Activated T-helper 17 cell treated with anti-CD3 and anti-CD28 coated beads, Interleukin-2, amount 50 U/mL, for 72 hours (primary cell): Measurements from ENCODE around the gene KDM7A. TPM values are rescaled to one million over a fixed set of nuclear protein-coding genes. Genes with fewer than 3 reads are reported as not detected.
A peak's percentile ranks its signal among the peaks of the same experiment; 100 is the strongest.

Source experiments
- ATAC-seq: fragments of 150-1000 bp; cut with Tn5 transposase; replicated peaks from 2 replicates; pipeline ENCODE4 v1.10.0; 2021; ENCODE audit warnings: mild to moderate bottlenecking, moderate library complexity
- H3K27ac Mint-ChIP-seq: one replicate; pipeline ENCODE4 v1.8.0; 2022; ENCODE audit warnings: mixed read lengths
- H3K27me3 Mint-ChIP-seq: one replicate; pipeline ENCODE4 v1.8.0; 2022; ENCODE audit warnings: mixed read lengths
- H3K36me3 Mint-ChIP-seq: one replicate; pipeline ENCODE4 v1.8.0; 2022; ENCODE audit warnings: low read depth, mild to moderate bottlenecking, mixed read lengths
- H3K4me1 Mint-ChIP-seq: one replicate; pipeline ENCODE4 v1.8.0; 2022; ENCODE audit warnings: mixed read lengths
- H3K4me3 Mint-ChIP-seq: one replicate; pipeline ENCODE4 v1.8.0; 2022; ENCODE audit warnings: mild to moderate bottlenecking, mixed read lengths
- H3K9me3 Mint-ChIP-seq: one replicate; pipeline ENCODE4 v1.8.0; 2022; ENCODE audit warnings: mixed read lengths
- total RNA-seq, 2 donors: library from RNA; stranded (reverse); gene quantifications; one replicate each; pipeline ENCODE4 v1.2.3, GENCODE V29; 2022

Gene KDM7A, protein sequence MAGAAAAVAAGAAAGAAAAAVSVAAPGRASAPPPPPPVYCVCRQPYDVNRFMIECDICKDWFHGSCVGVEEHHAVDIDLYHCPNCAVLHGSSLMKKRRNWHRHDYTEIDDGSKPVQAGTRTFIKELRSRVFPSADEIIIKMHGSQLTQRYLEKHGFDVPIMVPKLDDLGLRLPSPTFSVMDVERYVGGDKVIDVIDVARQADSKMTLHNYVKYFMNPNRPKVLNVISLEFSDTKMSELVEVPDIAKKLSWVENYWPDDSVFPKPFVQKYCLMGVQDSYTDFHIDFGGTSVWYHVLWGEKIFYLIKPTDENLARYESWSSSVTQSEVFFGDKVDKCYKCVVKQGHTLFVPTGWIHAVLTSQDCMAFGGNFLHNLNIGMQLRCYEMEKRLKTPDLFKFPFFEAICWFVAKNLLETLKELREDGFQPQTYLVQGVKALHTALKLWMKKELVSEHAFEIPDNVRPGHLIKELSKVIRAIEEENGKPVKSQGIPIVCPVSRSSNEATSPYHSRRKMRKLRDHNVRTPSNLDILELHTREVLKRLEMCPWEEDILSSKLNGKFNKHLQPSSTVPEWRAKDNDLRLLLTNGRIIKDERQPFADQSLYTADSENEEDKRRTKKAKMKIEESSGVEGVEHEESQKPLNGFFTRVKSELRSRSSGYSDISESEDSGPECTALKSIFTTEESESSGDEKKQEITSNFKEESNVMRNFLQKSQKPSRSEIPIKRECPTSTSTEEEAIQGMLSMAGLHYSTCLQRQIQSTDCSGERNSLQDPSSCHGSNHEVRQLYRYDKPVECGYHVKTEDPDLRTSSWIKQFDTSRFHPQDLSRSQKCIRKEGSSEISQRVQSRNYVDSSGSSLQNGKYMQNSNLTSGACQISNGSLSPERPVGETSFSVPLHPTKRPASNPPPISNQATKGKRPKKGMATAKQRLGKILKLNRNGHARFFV
- total RNA-seq: 10 to 100 TPM; 31.1 to 48.7 TPM

DNA sequence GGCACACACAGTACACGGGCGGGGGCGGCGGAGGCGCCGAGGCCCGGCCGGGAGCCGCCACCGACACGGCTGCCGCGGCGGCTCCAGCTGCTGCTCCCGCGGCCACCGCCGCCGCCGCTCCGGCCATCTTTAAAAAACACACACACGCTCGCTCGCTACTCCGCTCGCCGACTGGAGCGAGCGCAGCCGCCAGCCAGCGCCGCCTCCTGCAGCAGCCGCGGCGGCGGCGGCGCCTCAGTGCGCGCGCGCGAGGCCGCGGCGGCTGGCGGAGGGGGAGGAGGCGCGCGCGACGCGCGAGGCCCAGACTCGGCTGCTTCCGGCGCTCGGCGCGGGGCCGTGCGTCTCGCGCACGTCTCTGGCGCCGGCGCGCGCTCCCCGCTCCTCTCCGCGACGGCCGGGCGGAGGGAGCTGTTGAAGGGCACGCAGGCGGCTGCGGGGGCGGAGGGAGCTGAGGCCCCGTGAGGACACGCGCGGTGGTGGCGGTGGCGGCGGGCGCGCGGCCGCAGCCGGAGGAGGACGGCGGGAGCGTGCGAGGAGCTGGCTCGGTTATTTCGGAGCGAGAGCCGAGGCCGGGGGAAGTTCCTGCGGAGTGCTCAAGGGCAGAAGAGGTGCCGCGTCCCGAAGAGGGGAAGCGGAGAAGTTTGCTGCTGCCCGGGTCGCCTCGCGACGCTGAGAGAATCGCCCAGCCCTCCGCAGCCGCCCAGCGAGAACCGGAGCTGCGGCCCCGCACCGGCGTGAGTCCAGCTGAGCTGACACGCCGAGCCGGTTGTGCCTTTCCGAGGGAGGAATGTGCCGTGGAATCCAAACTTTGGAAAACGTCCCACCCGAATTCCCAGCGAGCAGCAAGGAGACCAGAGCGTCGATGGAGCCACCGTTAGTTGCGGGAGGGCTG lies at the start of gene KDM7A:
KDM7A (minus strand) TSS at position 173 of the 892 bp plus-strand sequence; CDS start at position 127, 46 bp downstream.
- Mint-ChIP-seq H3K36me3 (peaks cover 36% of the 10 kb centered on the region), H3K4me1 (peaks cover 18% of the 10 kb centered on the region), H3K4me3 (peak within 1 kb of the TSS; percentile 99), H3K9me3 (no peaks in the 10 kb centered on the region), H3K27me3 (peaks cover under 1% of the 10 kb centered on the region), H3K27ac (peak within 1 kb of the TSS; percentile 91)
- ATAC-seq: peak; percentile 82

DNA sequence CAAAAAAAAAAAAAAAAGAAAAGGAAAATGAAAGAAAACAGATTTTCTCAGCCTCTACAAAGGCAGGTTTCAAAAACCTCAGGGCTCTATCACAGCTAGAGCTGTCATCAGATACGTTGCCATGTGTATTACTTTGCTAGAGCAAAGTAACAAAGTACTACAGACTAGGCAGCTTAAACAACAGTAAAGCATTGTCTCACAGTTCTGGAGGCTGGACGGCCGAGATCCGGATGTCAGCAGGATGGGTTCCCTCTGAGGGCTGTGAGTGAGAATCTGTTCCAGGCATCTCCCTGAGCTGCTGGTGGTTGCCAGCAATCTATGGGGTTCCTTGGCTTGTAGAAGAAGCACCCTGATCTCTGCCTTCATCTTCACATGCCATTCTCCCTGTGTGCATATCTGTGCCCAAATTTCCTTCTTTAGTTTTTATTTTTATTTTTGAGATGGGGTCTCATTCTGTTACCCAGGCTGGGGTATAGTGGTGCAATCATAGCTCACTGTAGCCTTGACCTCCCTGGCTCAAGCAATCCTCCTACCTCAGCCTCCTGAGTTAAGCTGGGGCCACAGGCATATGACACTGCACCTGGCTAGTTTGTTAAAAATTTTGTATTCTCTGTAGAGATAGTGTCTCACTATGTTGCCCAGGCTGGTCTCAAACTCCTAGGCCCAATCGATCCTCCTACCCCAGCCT lies 48.9 kb upstream of the KDM7A start:
- ATAC-seq: no peak
- Mint-ChIP-seq H3K27ac (peak overlapping the region; percentile 76), H3K36me3 (peaks cover 13% of the 10 kb centered on the region), H3K27me3 (no peaks in the 10 kb centered on the region), H3K9me3 (no peaks in the 10 kb centered on the region), H3K4me1 (peaks cover 24% of the 10 kb centered on the region), H3K4me3 (peak overlapping the region; percentile 55)

DNA sequence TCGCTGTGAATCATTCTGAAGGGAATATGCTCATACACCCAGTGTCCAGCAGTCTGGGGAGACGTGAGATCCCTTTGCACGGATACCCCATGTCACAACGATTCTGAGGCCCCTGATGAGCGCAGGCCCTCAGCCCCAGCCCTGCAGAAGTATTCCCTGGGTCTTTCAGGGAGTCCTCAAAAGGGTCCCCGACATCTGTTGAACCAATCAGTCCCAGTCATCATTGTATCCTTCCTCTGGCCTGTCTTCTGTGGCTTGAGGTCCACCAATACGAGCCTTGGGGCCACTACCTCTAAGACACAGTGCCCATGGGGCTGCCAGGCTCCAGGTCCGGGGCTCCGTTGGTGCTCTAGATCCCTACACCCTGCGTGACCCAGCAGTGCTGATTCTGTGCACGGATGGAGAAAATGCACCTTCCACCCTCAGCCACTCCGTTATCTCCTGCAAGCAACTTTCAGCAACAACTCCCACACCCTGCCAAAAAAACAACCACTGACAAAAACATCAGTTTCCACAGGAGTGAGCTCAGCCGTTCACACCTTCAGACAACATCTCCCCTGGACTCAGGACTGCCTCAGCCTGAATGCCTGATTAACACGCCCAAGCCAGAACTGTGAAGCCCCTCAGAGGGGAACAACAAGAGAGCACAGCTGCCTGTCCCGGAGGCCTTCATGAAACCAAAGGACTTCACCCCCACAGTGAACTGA lies 46.9 kb upstream of the KDM7A start:
- Mint-ChIP-seq H3K27ac (peak overlapping the region; percentile 83), H3K9me3 (no peaks in the 10 kb centered on the region), H3K36me3 (no peaks in the 10 kb centered on the region), H3K4me1 (peaks cover 18% of the 10 kb centered on the region), H3K4me3 (peak overlapping the region; percentile 64), H3K27me3 (no peaks in the 10 kb centered on the region)
- ATAC-seq: peak; percentile 81

DNA sequence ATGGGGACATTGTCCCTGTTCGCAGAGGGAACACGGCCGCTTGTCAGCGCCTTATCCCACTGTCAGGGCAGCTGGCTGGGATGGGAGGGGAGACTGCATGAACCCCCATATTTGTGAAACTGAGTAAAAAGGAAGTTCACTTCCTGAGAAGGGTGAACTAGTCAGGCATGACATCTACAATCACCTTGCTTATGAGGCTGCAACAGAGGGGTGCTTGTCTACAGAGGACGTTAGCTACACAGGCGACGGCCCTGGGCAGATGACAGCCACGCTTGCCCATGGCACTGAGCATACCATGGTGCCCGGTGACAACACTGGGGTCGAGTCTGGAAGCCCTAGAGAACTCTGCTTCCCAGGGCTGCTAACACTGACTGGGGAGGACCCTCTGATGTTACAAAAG lies 46.0 kb upstream of the KDM7A start:
- Mint-ChIP-seq H3K4me1 (peaks cover 18% of the 10 kb centered on the region), H3K27me3 (no peaks in the 10 kb centered on the region), H3K36me3 (no peaks in the 10 kb centered on the region), H3K9me3 (no peaks in the 10 kb centered on the region), H3K4me3 (no peak overlapping the region), H3K27ac (peak overlapping the region; percentile 10)
- no peak for ATAC-seq

DNA sequence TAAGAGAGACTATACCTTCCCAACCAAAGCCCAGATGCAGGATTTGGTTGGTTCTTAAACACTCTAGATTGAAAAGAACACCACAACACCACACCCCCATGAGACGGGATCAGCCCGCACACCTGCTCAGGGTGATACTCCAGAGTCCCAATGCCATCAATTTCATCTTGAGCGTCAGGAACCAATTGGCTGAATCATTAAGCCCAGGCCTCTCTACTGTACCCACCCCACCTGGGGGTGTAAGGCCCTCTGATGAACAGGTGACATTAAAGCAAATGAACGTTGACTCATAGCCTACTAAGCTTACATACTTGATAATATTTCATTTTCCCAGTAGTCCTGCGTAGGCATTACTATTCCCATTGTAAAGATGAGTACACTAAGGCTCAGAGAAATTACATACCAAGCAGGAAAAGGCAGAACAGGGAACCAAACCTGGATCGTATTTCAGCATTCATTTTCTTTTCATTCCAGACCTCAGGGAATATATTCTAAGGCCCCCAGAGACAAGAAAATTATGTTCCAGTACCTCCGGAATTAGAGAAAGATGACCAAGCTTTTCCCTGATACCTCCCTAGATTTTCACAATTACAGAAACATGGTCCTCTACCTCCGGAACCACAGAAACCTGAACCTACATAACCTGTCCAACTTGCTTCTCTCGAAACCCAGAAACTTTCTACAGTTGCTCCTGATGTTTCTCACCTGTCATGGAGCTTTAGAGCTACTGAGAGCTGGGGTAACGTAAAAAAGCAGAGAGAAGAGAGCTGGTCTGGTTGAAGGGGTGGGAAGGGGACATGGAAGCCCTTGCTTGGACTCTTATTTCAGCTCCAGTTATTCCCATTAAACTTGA lies 43.1 kb upstream of the KDM7A start:
- Mint-ChIP-seq H3K27me3 (no peaks in the 10 kb centered on the region), H3K27ac (no peak overlapping the region), H3K36me3 (no peaks in the 10 kb centered on the region), H3K9me3 (peaks cover 5% of the 10 kb centered on the region), H3K4me3 (no peak overlapping the region), H3K4me1 (peaks cover 20% of the 10 kb centered on the region)
- no peak for ATAC-seq

DNA sequence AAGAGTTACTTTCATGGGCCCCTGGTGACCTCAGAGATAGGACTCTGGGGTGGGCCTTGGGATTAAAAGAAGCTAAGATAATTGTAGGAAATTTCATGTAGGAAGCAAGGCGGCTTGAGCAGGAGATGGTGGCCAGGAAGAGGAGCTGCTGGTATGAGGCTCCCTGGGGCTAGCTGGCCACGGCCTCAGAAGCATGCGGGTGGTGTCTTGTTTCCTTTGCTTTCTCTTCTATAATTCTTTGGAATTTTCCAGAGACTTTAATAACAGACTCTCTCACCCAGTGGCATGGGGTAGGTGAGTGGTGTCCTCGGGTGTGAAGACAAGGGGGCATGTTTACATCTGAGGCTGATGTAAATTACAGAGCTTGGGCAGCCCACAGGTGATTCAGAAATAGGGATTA lies 41.9 kb upstream of the KDM7A start:
- peaks cover 10% of the 10 kb centered on the region for H3K9me3 Mint-ChIP-seq
- ATAC-seq: no peak
- no peak overlapping the region for H3K27ac Mint-ChIP-seq
- no peaks in the 10 kb centered on the region for H3K27me3 Mint-ChIP-seq
- peaks cover 23% of the 10 kb centered on the region for H3K4me1 Mint-ChIP-seq
- H3K4me3 Mint-ChIP-seq: no peak overlapping the region
- H3K36me3 Mint-ChIP-seq: peaks cover 6% of the 10 kb centered on the region

DNA sequence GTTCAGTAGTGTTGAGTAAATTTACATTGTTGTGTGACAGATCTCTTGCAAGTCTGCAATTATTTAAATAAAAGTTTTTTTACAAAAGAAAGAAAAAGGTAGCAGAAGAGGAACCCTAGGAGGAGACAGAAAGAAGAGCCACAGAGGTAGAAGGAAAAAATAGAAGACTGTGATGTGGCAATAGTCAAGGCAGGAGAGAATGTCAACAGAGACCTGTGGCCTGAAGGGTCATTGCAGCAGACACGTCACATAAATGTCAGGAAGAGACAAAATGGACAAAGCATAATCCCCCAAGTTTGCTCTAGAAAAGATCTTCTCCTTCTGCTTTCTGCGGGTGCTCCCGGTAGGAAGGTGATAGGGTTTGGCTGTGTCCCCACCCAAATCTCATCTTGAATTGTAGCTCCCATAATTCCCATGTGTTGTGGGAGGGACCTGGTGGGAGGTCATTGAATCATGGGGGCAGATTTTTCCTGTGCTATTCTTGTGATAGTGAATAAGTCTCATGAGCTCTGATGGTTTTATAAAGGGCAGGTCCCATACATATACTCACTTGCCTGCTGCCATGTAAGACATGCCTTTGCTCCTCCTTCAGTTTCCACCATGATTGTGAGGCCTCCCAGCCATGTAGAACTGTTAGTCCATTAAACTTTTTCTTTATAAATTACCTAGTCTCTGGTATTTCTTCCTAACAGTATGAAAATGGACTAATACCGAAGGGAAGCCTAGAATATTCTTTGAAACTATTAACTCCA lies 41.1 kb upstream of the KDM7A start:
- Mint-ChIP-seq H3K4me1 (peaks cover 21% of the 10 kb centered on the region), H3K27ac (no peak overlapping the region), H3K4me3 (no peak overlapping the region), H3K27me3 (no peaks in the 10 kb centered on the region), H3K9me3 (peaks cover 10% of the 10 kb centered on the region), H3K36me3 (peaks cover 6% of the 10 kb centered on the region)
- ATAC-seq: no peak

DNA sequence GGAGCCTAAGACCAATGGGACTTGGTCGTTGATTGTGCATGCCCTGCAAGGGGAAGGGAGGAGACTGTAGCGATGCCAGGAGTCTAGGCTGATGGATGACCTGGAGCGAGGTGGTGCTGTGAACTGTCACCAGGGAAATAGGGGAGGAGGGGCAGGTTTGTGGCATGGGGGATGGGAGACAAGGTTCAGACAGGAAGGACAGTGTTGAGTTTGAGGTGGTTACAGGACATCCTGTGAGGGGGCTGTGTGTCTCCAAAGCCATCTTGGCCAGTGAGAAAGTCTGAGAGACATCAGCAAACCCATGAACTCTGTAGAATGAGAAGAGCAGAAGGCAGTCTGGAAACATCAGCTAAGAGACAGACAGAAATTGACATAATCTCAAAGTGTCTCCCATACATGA lies 38.5 kb upstream of the KDM7A start:
- Mint-ChIP-seq H3K4me1 (peaks cover 38% of the 10 kb centered on the region), H3K27me3 (no peaks in the 10 kb centered on the region), H3K9me3 (peaks cover 10% of the 10 kb centered on the region), H3K36me3 (peaks cover 6% of the 10 kb centered on the region), H3K27ac (peak overlapping the region; percentile 88), H3K4me3 (peak overlapping the region; percentile 54)
- ATAC-seq: no peak

DNA sequence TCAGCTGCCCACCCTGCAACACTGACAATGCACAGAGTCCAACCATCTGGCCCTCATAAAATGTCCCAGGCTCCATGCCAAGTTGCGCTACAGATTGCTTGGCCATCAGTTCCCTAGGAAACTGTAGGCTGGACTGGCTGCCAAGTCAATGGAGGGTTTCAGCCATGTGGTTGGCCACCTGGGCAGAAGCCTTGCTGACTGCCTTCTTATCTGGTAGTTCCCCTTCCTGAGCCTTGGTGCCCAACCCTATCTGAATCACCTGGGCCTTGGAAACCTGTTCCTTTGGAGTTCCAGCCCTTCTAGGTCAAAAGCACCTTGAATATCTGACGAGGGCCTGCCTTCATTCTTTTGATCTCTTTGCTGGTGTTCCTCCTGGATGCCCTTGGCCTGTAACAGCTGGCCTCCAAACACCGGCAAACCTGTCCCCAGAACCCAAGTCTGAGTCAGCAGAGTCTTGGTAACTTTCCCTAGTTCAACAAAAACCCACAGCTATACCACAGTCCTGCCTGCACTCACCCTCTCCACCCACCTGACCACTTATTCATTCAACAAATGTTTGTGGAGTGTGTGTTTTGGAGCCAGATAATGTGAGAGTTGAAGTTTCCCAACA lies 37.4 kb upstream of the KDM7A start:
- Mint-ChIP-seq H3K36me3 (peaks cover 6% of the 10 kb centered on the region), H3K27me3 (no peaks in the 10 kb centered on the region), H3K4me3 (peak overlapping the region; percentile 54), H3K9me3 (peaks cover 10% of the 10 kb centered on the region), H3K27ac (peak overlapping the region; percentile 88), H3K4me1 (peaks cover 46% of the 10 kb centered on the region)
- ATAC-seq: peak; percentile 52

DNA sequence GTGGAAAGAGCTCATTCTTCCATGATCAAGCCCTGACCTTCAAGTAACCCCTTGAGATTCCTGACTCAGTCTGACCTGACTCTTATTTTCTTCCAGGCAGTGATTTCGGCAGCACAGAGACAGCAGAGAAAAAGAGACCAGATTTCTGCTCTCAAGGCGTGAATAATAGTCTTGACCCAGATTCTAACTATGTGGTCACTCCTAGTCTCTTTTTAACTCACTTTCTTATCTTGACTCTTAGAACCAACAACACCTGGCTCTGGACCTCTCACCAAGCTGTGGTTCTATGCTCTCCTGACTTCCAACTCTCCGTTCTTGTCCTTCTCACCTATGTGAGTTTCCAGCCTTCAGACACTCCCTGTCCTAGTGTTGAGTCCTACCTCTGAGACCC lies 36.9 kb upstream of the KDM7A start:
- peaks cover 6% of the 10 kb centered on the region for H3K36me3 Mint-ChIP-seq
- H3K27ac Mint-ChIP-seq: peak overlapping the region; percentile 88
- ATAC-seq: peak; percentile 44
- peaks cover 10% of the 10 kb centered on the region for H3K9me3 Mint-ChIP-seq
- no peaks in the 10 kb centered on the region for H3K27me3 Mint-ChIP-seq
- H3K4me1 Mint-ChIP-seq: peaks cover 46% of the 10 kb centered on the region
- H3K4me3 Mint-ChIP-seq: peak overlapping the region; percentile 54

DNA sequence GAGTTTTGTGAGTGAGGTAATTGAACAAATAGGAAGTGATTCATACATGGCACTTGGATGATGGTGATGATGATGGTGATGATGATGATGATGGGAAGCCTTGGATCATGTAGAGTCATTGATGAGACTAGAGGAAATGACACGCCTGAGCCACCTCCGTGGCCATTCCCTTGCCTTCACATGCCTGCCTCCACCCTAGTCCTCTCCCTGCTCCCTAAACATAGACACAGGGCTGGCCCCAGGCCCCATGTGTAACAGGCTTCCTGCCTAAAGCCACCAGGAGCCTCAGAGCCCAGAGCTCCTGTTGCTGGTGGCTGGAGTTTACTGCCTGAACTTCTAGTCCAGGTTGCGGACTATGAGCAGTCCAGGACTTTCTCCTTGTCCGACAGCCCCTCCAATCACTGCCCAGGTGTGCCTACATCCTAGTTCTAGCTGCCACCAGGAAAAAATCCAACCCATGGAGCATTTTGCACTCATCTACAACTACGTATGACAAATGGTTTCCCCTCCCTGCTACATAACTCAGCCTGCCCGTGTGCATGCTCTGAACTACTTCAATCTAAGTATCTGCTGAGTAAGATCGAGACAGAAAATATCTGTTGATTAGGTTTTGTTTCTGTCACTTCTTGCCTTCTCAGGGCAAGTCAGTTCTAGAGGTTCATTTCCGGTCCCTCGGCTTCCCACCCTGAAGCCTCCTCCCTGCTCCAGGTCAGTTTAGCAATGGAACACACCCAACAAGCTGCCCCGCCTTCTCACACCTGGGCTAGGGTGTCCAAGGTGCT lies 35.5 kb upstream of the KDM7A start:
- H3K4me1 Mint-ChIP-seq: peaks cover 51% of the 10 kb centered on the region
- peaks cover 6% of the 10 kb centered on the region for H3K36me3 Mint-ChIP-seq
- peak overlapping the region; percentile 65 for H3K4me3 Mint-ChIP-seq
- H3K27me3 Mint-ChIP-seq: no peaks in the 10 kb centered on the region
- peaks cover 10% of the 10 kb centered on the region for H3K9me3 Mint-ChIP-seq
- H3K27ac Mint-ChIP-seq: peak overlapping the region; percentile 91
- peak; percentile 70 for ATAC-seq
